ENCODE measurements around the gene SERGEF.

The SERGEF gene

DNA sequence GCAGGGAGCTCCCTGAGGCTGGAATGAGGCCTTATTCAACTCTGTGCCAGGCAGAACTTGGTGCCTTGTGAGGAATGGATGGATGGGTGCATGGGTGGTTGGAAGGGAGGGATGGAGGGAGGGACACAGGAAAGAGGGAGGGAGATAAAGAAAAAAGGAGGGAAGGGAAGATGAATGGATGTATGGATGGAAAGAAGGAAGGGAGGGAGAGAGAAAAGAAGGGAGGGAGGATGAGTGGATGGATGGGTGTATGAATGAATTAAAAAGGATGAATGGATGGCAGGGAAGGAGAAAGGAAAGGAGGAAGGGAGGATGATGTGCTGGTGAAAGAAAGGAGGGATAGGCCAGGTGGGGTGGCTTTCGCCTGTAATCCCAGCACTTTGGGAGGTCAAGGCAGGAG is 243.6 kb downstream of the SERGEF start:
- no peak for DNase-seq (ENCODE audit: low read depth in 1 of 2, low spot score in 1 of 2)
- in situ Hi-C loops (cut with HindIII; ENCODE audit: low pct_unique_long_range_greater_than_20kb, low sequenced_read_pairs) = no loop called here
- no peak for TF ChIP-seq JUND (IDR thresholded peaks at IDR 0.05; ENCODE audit: low read depth)

DNA sequence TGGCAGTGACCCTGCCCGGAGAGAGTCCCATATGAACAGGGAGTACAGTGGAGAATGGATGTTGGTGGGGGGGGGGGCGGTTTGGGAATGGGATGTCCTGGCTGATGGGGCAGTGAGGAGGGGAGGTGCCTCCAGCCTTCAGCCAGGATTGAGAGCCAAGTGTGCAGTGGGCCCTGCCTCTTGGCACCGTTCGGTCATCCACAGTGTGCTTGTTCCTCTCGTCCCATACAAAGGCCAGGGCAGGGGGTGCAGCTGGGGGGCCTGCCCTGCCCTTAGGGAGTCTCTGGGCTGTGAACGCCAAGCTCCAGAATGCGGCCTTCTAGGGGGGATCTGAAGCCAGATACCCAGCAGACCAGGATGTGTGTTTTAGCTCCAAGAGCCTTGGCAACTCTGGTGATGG is 244.3 kb downstream of the SERGEF start:
- no peak for TF ChIP-seq JUND (IDR thresholded peaks at IDR 0.05; ENCODE audit: low read depth)
- DNase-seq (ENCODE audit: low read depth in 1 of 2, low spot score in 1 of 2) = no peak
- in situ Hi-C loops (cut with HindIII; ENCODE audit: low pct_unique_long_range_greater_than_20kb, low sequenced_read_pairs) = no loop called here

DNA sequence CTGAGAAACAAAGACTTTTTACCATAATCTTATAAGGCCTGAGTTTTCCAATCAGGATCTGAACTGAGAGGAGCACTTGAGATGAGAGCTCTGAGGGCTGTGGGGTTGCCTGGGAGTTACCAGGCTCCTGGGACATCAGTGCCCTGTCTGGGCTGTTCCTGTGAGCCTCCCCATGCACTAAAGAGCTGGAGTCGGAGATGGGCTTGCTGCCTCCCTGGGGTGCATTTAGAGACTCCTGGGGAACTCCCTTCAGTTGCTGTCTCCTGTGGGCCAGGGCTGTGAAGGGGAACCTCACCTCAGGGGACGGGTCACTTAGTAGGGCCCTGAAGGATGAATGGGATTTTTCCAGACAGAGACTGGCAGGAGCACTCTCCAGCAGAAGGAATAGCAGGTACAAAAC is 244.9 kb downstream of the SERGEF start:
- no peak for DNase-seq (ENCODE audit: low read depth in 1 of 2, low spot score in 1 of 2)
- TF ChIP-seq JUND (IDR thresholded peaks at IDR 0.05; ENCODE audit: low read depth) = no peak
- in situ Hi-C loops (cut with HindIII; ENCODE audit: low pct_unique_long_range_greater_than_20kb, low sequenced_read_pairs) = no loop called here

DNA sequence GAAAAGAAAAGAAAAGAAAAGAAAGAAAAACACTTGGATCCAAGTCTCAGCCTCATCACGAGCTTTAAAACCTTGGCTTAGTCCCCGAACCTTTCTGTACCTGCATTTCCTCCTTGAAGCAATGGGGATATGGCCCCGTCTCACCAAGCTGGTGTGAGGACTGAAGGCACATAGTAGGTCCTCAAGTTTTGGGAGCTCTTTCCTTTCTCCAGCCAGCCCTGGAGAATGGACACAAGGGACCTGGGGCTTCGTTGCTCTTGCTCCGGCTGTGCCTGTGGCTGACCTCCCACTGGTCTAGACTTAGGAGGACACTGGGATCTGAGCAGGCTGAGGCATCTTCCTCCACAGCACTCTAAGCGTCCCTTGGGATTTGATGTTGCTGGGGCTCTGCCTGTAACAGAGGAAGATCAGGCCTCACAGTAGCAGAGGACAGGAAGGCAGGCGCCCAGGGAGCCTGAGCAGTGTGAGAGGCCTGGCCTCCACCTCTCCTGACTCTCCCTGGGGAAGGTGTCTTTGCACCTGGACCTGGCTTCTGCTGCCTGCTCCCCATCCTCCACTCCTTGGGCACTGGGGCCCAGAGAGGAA is 245.5 kb downstream of the SERGEF start:
- no peak for DNase-seq (ENCODE audit: low read depth in 1 of 2, low spot score in 1 of 2)
- in situ Hi-C loops (cut with HindIII; ENCODE audit: low pct_unique_long_range_greater_than_20kb, low sequenced_read_pairs) = no loop called here
- no peak for TF ChIP-seq JUND (IDR thresholded peaks at IDR 0.05; ENCODE audit: low read depth)

DNA sequence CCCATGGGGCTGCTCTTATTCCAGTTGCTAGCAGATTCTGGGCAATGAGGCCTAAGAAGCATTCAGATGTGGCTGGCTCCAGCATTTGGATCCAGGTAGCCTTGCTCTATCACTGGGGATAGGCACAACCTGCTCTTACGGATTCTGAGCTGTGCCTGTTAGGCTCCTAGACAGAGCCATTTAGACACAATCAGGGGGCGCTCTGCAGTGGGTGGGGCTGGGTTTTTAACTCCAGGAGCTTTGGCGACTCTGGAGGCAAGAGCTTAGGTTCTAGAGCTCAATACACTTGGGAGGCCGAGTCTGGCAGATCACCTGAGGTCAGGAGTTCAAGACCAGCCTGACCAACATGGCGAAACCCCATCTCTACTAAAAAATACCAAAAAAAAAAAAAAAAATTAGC is 246.3 kb downstream of the SERGEF start:
- in situ Hi-C loops (cut with HindIII; ENCODE audit: low pct_unique_long_range_greater_than_20kb, low sequenced_read_pairs) = no loop called here
- no peak for DNase-seq (ENCODE audit: low read depth in 1 of 2, low spot score in 1 of 2)
- no peak for TF ChIP-seq JUND (IDR thresholded peaks at IDR 0.05; ENCODE audit: low read depth)

DNA sequence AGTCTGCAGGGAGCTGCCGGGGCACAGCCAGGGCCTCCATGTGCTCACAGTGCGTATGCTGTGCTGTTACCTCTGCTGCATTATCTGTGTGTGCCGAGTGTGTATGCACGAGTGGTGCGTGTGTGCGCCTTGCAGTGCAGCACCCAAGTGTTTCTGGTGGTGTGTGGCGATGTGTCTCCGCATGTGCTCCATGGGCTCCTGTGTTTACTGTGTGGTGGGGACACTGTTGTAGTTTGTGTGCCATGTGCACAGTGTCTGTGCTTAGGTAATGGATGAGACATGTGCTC is 246.8 kb downstream of the SERGEF start:
- in situ Hi-C loops (cut with HindIII; ENCODE audit: low pct_unique_long_range_greater_than_20kb, low sequenced_read_pairs) = no loop called here
- no peak for TF ChIP-seq JUND (IDR thresholded peaks at IDR 0.05; ENCODE audit: low read depth)
- DNase-seq (ENCODE audit: low read depth in 1 of 2, low spot score in 1 of 2) = no peak

DNA sequence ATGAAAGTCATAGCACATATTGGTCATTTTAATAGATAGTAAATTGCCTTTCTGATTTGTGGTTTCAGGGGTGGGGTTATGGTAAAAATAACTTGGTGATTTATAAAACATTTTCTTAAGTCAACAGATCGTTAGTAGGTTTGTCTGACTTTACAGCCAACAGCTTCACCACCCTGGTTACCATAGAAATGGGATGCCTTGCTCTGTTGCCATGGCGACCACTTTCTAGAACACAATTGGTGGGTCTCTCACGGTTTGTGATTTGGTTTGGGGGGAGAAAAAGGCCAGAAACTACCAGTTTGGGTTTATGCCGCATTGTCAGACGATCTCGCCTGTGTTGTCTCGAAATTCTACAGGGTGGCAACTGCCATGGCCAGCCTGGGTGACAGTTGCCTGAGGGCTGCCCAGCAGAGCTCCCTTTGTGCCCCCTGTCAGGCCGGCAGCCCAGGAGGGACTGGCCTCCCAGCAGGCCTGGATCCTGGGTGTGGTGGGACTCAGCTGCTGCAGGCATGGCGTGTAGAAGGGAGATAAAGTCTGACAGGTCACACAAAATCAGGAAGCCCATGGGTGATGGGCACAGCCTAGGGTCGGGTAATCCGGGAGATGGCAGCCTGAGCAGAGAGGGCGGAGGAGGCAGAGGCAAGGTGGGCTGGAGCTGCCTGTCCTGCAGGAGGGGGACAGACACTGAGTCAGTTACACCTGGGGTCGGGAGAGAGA is 247.3 kb downstream of the SERGEF start:
- no peak for DNase-seq (ENCODE audit: low read depth in 1 of 2, low spot score in 1 of 2)
- in situ Hi-C loops (cut with HindIII; ENCODE audit: low pct_unique_long_range_greater_than_20kb, low sequenced_read_pairs) = no loop called here
- TF ChIP-seq JUND (IDR thresholded peaks at IDR 0.05; ENCODE audit: low read depth) = no peak

DNA sequence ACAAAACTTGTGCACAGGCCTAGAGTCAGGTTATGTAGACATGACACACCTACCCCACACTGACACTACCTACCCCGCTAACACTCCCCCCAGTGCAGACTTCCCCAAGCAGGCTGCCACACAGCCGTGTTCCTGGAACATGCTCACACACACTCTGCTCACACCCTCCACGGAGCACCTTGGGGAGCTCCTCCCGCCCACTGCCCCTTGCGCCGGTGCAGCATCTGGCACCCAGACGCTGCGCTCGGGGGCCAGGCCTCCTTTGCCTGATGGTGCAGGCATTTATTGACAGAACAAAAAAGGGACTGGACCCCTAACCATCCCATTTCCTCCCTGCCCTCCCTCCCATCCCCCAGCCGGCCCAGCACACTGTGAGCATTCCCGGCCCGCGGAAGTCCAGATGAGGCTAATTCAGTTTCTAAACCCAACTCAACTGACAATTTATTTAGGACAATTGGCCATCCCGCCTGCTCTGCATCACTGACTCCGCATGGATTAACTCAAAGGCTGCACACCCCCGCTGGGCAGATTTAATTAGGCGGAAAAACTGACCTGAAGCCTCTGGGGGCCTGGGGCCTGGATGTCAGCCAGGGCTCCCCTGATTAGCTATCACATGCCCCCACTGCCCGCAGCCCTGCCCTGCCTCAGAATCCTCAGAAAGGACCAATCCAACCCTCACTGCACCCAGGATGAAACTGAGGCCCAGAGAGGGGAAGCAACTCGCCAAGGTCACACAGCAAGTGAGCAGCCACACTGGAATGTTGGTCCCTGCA is 248.2 kb downstream of the SERGEF start:
- in situ Hi-C loops (cut with HindIII; ENCODE audit: low pct_unique_long_range_greater_than_20kb, low sequenced_read_pairs) = no loop called here
- no peak for TF ChIP-seq JUND (IDR thresholded peaks at IDR 0.05; ENCODE audit: low read depth)
- no peak for DNase-seq (ENCODE audit: low read depth in 1 of 2, low spot score in 1 of 2)

DNA sequence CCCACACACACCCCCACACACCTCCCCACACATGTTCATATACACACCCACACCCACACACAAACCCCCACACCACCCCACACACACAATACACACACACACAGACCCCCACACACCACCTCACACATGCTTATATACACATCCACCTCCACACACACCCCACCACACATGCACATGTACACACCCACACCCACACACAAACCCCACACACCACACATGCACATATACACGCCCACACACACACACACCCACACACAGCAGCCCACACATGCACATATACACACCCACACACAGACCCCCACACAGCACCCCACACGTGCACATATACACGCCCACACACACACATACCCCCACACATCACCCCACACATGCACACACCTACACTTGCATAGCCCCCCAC is 249.1 kb downstream of the SERGEF start:
- DNase-seq (ENCODE audit: low read depth in 1 of 2, low spot score in 1 of 2) = no peak
- TF ChIP-seq JUND (IDR thresholded peaks at IDR 0.05; ENCODE audit: low read depth) = no peak
- in situ Hi-C loops (cut with HindIII; ENCODE audit: low pct_unique_long_range_greater_than_20kb, low sequenced_read_pairs) = no loop called here

DNA sequence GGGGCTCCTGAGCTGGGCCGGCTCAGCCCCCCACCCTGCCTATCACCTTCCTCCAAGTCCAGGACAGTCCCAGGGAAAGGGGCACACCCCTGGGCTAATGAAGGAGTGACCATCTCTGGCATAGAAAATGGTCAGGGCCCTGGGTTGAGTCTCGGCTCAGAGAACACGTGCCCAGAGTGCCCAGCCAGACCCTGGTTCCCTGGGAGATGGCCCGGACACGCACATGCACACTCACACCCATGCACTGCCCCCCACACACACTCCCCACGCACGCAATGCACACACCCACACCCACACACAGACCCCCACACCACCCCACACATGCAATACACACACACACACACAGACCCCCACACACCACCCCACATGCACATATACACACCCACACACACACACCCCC is 249.6 kb downstream of the SERGEF start:
- no peak for DNase-seq (ENCODE audit: low read depth in 1 of 2, low spot score in 1 of 2)
- in situ Hi-C loops (cut with HindIII; ENCODE audit: low pct_unique_long_range_greater_than_20kb, low sequenced_read_pairs) = no loop called here
- no peak for TF ChIP-seq JUND (IDR thresholded peaks at IDR 0.05; ENCODE audit: low read depth)

DNA sequence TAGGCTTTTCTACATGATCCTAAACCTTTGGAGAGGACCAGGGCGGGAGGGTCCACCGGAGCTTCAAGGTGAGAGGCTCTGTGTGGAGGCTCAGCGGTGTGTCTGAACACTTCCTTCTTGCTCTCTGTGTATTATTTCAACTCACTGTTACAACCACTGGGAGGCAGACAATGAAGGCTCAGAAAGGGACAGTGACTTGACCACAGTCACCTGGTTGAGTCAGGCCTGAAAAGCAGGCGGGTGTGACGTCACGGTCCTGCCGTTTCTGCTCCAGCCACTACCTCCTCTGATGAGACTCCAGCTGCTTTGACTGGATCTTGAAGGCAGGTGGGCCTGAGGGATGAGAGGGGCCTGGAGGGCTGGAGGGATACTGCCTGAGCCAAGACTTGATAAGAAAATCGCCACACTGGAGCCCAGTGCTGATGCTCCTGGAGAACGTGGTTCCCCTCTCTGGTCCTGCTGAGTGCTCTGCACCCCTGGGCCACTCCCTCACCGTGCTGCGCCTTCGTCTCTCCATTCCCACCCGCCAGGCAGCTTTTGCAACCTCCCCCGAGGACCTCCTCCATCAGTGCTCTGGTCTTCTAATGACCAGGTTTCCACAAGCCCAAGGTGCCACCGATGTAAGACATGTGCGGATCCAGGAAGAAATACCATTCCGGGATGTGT is 250.4 kb downstream of the SERGEF start:
- no peak for TF ChIP-seq JUND (IDR thresholded peaks at IDR 0.05; ENCODE audit: low read depth)
- peak in 1 of 2 experiments; percentile 50 for DNase-seq (ENCODE audit: low read depth in 1 of 2, low spot score in 1 of 2)
- in situ Hi-C loops (cut with HindIII; ENCODE audit: low pct_unique_long_range_greater_than_20kb, low sequenced_read_pairs) = no loop called here

DNA sequence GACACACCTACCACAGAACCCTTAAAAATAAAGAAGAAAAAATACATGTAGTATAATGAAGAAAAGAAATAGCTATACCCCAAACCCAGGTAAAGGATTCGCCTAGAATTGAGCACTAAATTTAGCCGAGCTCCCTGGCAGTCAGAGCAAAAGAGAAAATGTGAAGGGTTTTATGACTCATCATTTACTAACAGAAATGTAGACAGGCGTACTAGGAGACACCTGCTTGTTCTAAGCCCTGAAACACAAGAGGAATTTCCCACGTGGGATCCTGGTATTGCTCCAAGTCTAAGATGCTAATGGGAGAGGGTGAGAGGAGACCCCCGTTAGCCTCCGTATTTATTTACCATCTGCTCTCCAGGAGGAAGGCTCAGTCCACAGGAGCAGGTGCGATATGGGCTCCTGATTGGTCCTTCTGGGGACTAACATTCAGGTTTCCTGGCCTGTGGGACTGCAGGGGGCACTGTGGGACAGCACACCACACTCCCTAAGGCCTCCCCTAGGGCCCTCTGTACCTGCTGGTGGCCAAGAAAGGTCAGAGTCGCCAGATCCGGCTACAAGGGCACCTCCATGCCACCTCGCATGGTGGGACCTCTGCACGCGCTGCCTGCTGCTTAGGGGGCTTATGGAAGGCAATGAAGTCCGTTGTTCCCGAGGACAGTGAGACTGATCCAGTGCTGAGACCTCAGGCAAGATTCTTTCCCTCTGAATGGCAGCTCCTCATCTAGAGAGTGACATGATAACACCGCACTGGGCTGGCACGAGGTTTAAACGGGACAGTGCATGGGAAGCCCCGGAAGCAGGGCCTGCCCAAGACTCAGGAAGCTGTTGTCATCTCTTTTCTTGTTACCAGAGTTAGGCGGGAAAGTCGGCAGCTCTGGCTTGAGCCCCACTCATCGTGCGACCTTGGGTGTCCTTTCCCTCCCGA is 252.5 kb downstream of the SERGEF start:
- in situ Hi-C loops (cut with HindIII; ENCODE audit: low pct_unique_long_range_greater_than_20kb, low sequenced_read_pairs) = no loop called here
- DNase-seq (ENCODE audit: low read depth in 1 of 2, low spot score in 1 of 2) = peak in 1 of 2 experiments; percentile 45
- TF ChIP-seq JUND (IDR thresholded peaks at IDR 0.05; ENCODE audit: low read depth) = no peak
